ENCODE measurements around the gene TRIM44.

DNA sequence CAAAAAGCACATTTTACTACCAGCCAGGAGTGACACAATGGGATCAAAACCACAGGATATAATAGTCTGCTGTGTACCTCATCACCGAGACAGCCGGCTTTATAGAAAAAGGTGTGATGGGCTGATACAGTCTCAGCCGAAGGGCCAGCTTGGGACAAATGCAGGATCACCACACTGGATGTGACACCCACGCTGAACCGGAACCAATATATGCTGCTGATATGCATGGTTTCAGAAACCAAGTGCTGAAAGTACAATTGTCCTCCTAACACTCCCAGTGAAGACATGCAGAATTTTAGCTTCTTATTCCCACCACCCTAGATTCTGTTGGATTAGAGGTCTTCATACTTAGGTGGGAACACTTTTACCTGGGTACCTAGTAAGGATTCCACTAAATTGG, 184.3 kb downstream of the TRIM44 start:
- TF ChIP-seq, protein P1, sequence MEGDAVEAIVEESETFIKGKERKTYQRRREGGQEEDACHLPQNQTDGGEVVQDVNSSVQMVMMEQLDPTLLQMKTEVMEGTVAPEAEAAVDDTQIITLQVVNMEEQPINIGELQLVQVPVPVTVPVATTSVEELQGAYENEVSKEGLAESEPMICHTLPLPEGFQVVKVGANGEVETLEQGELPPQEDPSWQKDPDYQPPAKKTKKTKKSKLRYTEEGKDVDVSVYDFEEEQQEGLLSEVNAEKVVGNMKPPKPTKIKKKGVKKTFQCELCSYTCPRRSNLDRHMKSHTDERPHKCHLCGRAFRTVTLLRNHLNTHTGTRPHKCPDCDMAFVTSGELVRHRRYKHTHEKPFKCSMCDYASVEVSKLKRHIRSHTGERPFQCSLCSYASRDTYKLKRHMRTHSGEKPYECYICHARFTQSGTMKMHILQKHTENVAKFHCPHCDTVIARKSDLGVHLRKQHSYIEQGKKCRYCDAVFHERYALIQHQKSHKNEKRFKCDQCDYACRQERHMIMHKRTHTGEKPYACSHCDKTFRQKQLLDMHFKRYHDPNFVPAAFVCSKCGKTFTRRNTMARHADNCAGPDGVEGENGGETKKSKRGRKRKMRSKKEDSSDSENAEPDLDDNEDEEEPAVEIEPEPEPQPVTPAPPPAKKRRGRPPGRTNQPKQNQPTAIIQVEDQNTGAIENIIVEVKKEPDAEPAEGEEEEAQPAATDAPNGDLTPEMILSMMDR (conservative IDR thresholded peaks at IDR 0.05; ENCODE audit: low read length), result no peak
- TF ChIP-seq EZH2phosphoT487 (IDR thresholded peaks at IDR 0.05; ENCODE audit: borderline replicate concordance, low read depth, low read length), result no peak
